ENCODE measurements around the gene TNRC6B. TPM values are rescaled to one million over a fixed set of nuclear protein-coding genes. Genes with fewer than 3 reads are reported as not detected.

Gene TNRC6B
- total and polyA plus RNA-seq, 2 donors (not counting 1 experiment from before 2014, with no cell fraction given) = 5.7 to 17.8 TPM

DNA sequence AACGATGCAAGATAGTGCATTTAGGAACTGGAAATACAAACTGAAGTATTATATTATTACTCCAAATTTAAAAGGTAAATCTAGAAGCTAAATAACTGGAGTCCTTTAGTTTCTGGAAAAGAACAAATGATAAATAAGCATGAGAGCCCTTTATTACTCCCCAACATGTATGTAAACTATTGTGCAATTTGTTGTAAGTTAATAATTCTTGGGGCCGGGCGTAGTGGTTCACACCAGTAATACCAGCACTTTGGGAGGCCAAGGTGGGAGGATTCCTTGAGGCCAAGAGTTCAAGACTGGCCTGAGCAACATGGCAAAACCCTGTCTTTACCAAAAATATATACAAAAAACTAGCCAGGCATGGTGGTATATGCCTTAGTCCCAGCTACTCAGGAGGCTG, 203.7 kb downstream of the TNRC6B start:
- no peak for DNase-seq (ENCODE audit: low read depth in 2 of 2)
- TF ChIP-seq EZH2 (IDR thresholded peaks at IDR 0.05; ENCODE audit: low read length, missing control alignments) = no peak
- TF ChIP-seq CTCF (conservative IDR thresholded peaks at IDR 0.05 in 1 of 2, IDR thresholded peaks at IDR 0.05 in 1 of 2; ENCODE audit: low read depth in 1 of 2, low read length in 2 of 2) = no peak
- Histone ChIP-seq H2AFZ (ENCODE audit: low read length) (no peak overlapping the region), H3K4me2 (ENCODE audit: extremely low read depth, insufficient read depth, low read length) (no peak overlapping the region), H3K4me1 (ENCODE audit: control insufficient read depth, extremely low read depth, insufficient read depth, low read length) (peaks cover 3% of the 10 kb centered on the region), H4K20me1 (ENCODE audit: control insufficient read depth, extremely low read depth, insufficient read depth, low read length) (no peaks in the 10 kb centered on the region), H3K9me3 (ENCODE audit: control insufficient read depth, insufficient read depth, low read depth, low read length) (no peaks in the 10 kb centered on the region), H3K9ac (ENCODE audit: insufficient read depth, low read length) (no peak overlapping the region), H3K27me3 (ENCODE audit: control insufficient read depth, insufficient read depth, low read length) (no peaks in the 10 kb centered on the region), H3K4me3 (replicated peaks in 1 of 4; ENCODE audit: control extremely low read depth in 1 of 4, insufficient read depth in 1 of 4, low read depth in 3 of 4, low read length in 4 of 4) (no peak overlapping the region), H3K36me3 (ENCODE audit: control insufficient read depth, insufficient read depth, low read length) (no peaks in the 10 kb centered on the region), H3K27ac (ENCODE audit: insufficient read depth, low read length) (no peak overlapping the region), H3K79me2 (ENCODE audit: control insufficient read depth, insufficient read depth, low read length) (peaks cover 18% of the 10 kb centered on the region)

GRCh38 chr22:40383905-40384304, 206.2 kb downstream of the TNRC6B start:
- H3K9ac ChIP-seq (ENCODE audit: insufficient read depth, low read length) = no peak overlapping the region
- H3K27ac ChIP-seq (ENCODE audit: insufficient read depth, low read length) = peak overlapping the region; percentile 15
- no peaks in the 10 kb centered on the region for H3K9me3 ChIP-seq (ENCODE audit: control insufficient read depth, insufficient read depth, low read depth, low read length)
- H3K79me2 ChIP-seq (ENCODE audit: control insufficient read depth, insufficient read depth, low read length) = peaks cover 9% of the 10 kb centered on the region
- no peaks in the 10 kb centered on the region for H4K20me1 ChIP-seq (ENCODE audit: control insufficient read depth, extremely low read depth, insufficient read depth, low read length)
- no peak for TF ChIP-seq EZH2 (IDR thresholded peaks at IDR 0.05; ENCODE audit: low read length, missing control alignments)
- TF ChIP-seq CTCF (conservative IDR thresholded peaks at IDR 0.05 in 1 of 2, IDR thresholded peaks at IDR 0.05 in 1 of 2; ENCODE audit: low read depth in 1 of 2, low read length in 2 of 2) = no peak
- H2AFZ ChIP-seq (ENCODE audit: low read length) = no peak overlapping the region
- H3K27me3 ChIP-seq (ENCODE audit: control insufficient read depth, insufficient read depth, low read length) = no peaks in the 10 kb centered on the region
- DNase-seq (ENCODE audit: low read depth in 2 of 2) = peak; percentile 54 to 82
- H3K36me3 ChIP-seq (ENCODE audit: control insufficient read depth, insufficient read depth, low read length) = no peaks in the 10 kb centered on the region
- no peak overlapping the region for H3K4me3 ChIP-seq (replicated peaks in 1 of 4; ENCODE audit: control extremely low read depth in 1 of 4, insufficient read depth in 1 of 4, low read depth in 3 of 4, low read length in 4 of 4)
- no peak overlapping the region for H3K4me2 ChIP-seq (ENCODE audit: extremely low read depth, insufficient read depth, low read length)
- no peaks in the 10 kb centered on the region for H3K4me1 ChIP-seq (ENCODE audit: control insufficient read depth, extremely low read depth, insufficient read depth, low read length)

GRCh38 chr22:40385036-40385782, 207.5 kb downstream of the TNRC6B start:
- DNase-seq (ENCODE audit: low read depth in 2 of 2) = no peak
- TF ChIP-seq CTCF (conservative IDR thresholded peaks at IDR 0.05 in 1 of 2, IDR thresholded peaks at IDR 0.05 in 1 of 2; ENCODE audit: low read depth in 1 of 2, low read length in 2 of 2) (no peak), EZH2 (IDR thresholded peaks at IDR 0.05; ENCODE audit: low read length, missing control alignments) (no peak)

More at GRCh38 chr22:40385036-40385782, 207.5 kb downstream of the TNRC6B start:
- Histone ChIP-seq H3K79me2 (ENCODE audit: control insufficient read depth, insufficient read depth, low read length) (peaks cover 4% of the 10 kb centered on the region), H2AFZ (ENCODE audit: low read length) (no peak overlapping the region), H3K27ac (ENCODE audit: insufficient read depth, low read length) (no peak overlapping the region), H4K20me1 (ENCODE audit: control insufficient read depth, extremely low read depth, insufficient read depth, low read length) (no peaks in the 10 kb centered on the region), H3K4me2 (ENCODE audit: extremely low read depth, insufficient read depth, low read length) (no peak overlapping the region), H3K4me1 (ENCODE audit: control insufficient read depth, extremely low read depth, insufficient read depth, low read length) (no peaks in the 10 kb centered on the region), H3K4me3 (replicated peaks in 1 of 4; ENCODE audit: control extremely low read depth in 1 of 4, insufficient read depth in 1 of 4, low read depth in 3 of 4, low read length in 4 of 4) (no peak overlapping the region), H3K36me3 (ENCODE audit: control insufficient read depth, insufficient read depth, low read length) (no peaks in the 10 kb centered on the region), H3K9ac (ENCODE audit: insufficient read depth, low read length) (no peak overlapping the region), H3K27me3 (ENCODE audit: control insufficient read depth, insufficient read depth, low read length) (no peaks in the 10 kb centered on the region), H3K9me3 (ENCODE audit: control insufficient read depth, insufficient read depth, low read depth, low read length) (no peaks in the 10 kb centered on the region)

Other genes with a start within 250 kb of the TNRC6B start
- gene TMA7B, start 217.5 kb upstream of the TNRC6B start, total RNA-seq = not detected in 2 replicates
- gene TMA7B, start 217.5 kb upstream of the TNRC6B start, polyA plus RNA-seq = not detected in 2 replicates
- gene FAM83F, start 183.0 kb upstream of the TNRC6B start, total RNA-seq = under 0.01 TPM in 1 of 2 replicates, not detected in the other
- 0.01 TPM in 1 of 2 replicates, not detected in the other for gene FAM83F, start 183.0 kb upstream of the TNRC6B start, polyA plus RNA-seq
- 67.0 and 92.7 TPM in 2 replicates for gene ADSL, start 168.6 kb downstream of the TNRC6B start, total RNA-seq
- gene ADSL, start 168.6 kb downstream of the TNRC6B start, polyA plus RNA-seq = 89.8 and 112 TPM in 2 replicates
- gene SGSM3, start 192.7 kb downstream of the TNRC6B start, total RNA-seq = 32.1 and 47.9 TPM in 2 replicates
- gene SGSM3, start 192.7 kb downstream of the TNRC6B start, polyA plus RNA-seq = 26.6 and 33.7 TPM in 2 replicates

Data from fibroblast of lung (primary cell).